Lower lobe of right lung (tissue), 2 donors: ENCODE measurements around the gene CTBS. TPM values are rescaled to one million over a fixed set of nuclear protein-coding genes. Genes with fewer than 3 reads are reported as not detected.

Experiments
- ATAC-seq, 2 donors: fragments of 200-7000 bp; cut with Tn5 transposase; one replicate each; pipeline ENCODE4 v1.9.1; 2020 to 2022; ENCODE audit warnings: mild to moderate bottlenecking in 2 of 2, moderate library complexity in 2 of 2
- DNase-seq: peaks from one replicate; pipeline ENCODE4 v3.0.0-alpha.2; 2020
- H3K27ac ChIP-seq: fragments of 200-600 bp; one replicate; pipeline ENCODE4 v1.8.0; 2022
- H3K27me3 ChIP-seq: fragments of 200-600 bp; one replicate; pipeline ENCODE4 v1.8.0; 2022; ENCODE audit warnings: low read depth
- H3K36me3 ChIP-seq: fragments of 200-600 bp; one replicate; pipeline ENCODE4 v1.8.0; 2022; ENCODE audit warnings: mild to moderate bottlenecking
- H3K4me1 ChIP-seq: fragments of 200-600 bp; one replicate; pipeline ENCODE4 v1.8.0; 2022
- H3K4me3 ChIP-seq: fragments of 200-600 bp; one replicate; pipeline ENCODE4 v1.8.0; 2022; ENCODE audit warnings: mild to moderate bottlenecking
- H3K9me3 ChIP-seq: fragments of 200-600 bp; one replicate; pipeline ENCODE4 v1.8.0; 2022
- CTCF ChIP-seq: fragments of 200-600 bp; IDR thresholded peaks from one replicate; pipeline ENCODE4 v1.8.0; 2022; ENCODE audit warnings: antibody characterized with exemption, mild to moderate bottlenecking
- intact Hi-C: fragments of 100-400 bp; cut with DNase I; formaldehyde crosslinking; loops from one replicate; pipeline ENCODE4 v1.11.0; 2022
- total RNA-seq: library from RNA; stranded (reverse); fragmentation: NEBNext Ultra II Directional; extraction: Animal tissue kit (Norgen Biotek cat#: 25700); gene quantifications from one replicate; pipeline ENCODE4 v1.2.1, GENCODE V29; 2021
- donor health status: DM: no; HTN: yes; CAD: no; lungs with severe emphysema.

Gene CTBS
- total RNA-seq, 1 donor from 2014 or later, result 27.4 TPM

GRCh38 chr1:84540759-84541158 lies 33.5 kb downstream of the CTBS start:
- no peaks in the 10 kb centered on the region for H3K9me3 ChIP-seq
- no peak for TF ChIP-seq CTCF
- H3K36me3 ChIP-seq, result peaks cover 10% of the 10 kb centered on the region
- ATAC-seq, result no peak
- H3K27ac ChIP-seq, result no peak overlapping the region
- DNase-seq, result no peak
- no peaks in the 10 kb centered on the region for H3K27me3 ChIP-seq
- no peak overlapping the region for H3K4me3 ChIP-seq
- intact Hi-C loops, result no loop called here
- H3K4me1 ChIP-seq, result no peaks in the 10 kb centered on the region

DNA sequence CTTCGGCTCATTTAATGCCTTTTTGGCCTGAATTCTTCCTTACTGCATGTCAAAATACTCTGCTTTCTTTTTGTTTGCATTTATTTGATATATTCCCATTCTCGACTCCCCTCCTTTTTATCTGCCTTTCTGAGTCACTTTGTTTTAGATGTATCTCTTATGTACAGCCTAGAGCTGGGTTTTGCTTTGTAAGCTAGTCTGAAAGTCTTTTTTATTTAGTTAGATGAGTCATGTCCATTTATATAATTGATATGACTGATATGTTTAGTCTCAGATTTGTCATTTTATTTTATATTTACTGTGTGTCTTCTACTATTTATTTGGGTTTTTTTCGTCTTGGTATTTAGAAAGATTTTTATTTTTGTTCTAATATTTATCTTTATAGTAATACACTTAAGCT lies 34.3 kb downstream of the CTBS start:
- no peak for ATAC-seq
- DNase-seq, result no peak
- no peak for TF ChIP-seq CTCF
- Histone ChIP-seq H3K36me3 (peaks cover 10% of the 10 kb centered on the region), H3K4me3 (no peak overlapping the region), H3K9me3 (no peaks in the 10 kb centered on the region), H3K27ac (no peak overlapping the region), H3K4me1 (no peaks in the 10 kb centered on the region), H3K27me3 (no peaks in the 10 kb centered on the region)
- intact Hi-C loops, result no loop called here

GRCh38 chr1:84538599-84538998 lies 35.6 kb downstream of the CTBS start:
- intact Hi-C loops, result no loop called here
- no peak for DNase-seq
- Histone ChIP-seq H3K27ac (no peak overlapping the region), H3K36me3 (peaks cover 10% of the 10 kb centered on the region), H3K4me1 (no peaks in the 10 kb centered on the region), H3K4me3 (no peak overlapping the region), H3K27me3 (no peaks in the 10 kb centered on the region), H3K9me3 (no peaks in the 10 kb centered on the region)
- no peak for TF ChIP-seq CTCF
- ATAC-seq, result no peak

- no peak overlapping the region for H3K4me3 ChIP-seq
- H3K4me1 ChIP-seq, result no peaks in the 10 kb centered on the region
- H3K27ac ChIP-seq, result no peak overlapping the region
- no peaks in the 10 kb centered on the region for H3K36me3 ChIP-seq
- no peaks in the 10 kb centered on the region for H3K27me3 ChIP-seq
- DNase-seq, result no peak
- no peak for ATAC-seq
- intact Hi-C loops, result no loop called here
- no peaks in the 10 kb centered on the region for H3K9me3 ChIP-seq
- no peak for TF ChIP-seq CTCF
These were observed 48.5 kb downstream of the CTBS start for GRCh38 chr1:84525779-84526178.

- no peak for TF ChIP-seq CTCF
- Histone ChIP-seq H3K4me1 (no peaks in the 10 kb centered on the region), H3K36me3 (no peaks in the 10 kb centered on the region)
These were observed 49.6 kb downstream of the CTBS start for GRCh38 chr1:84524590-84524989.

GRCh38 chr1:84510668-84511067 lies 63.6 kb downstream of the CTBS start:
- no peak for TF ChIP-seq CTCF
- Histone ChIP-seq H3K4me1 (peaks cover 8% of the 10 kb centered on the region), H3K27me3 (no peaks in the 10 kb centered on the region), H3K36me3 (no peaks in the 10 kb centered on the region), H3K27ac (no peak overlapping the region), H3K9me3 (peaks cover 8% of the 10 kb centered on the region), H3K4me3 (no peak overlapping the region)
- intact Hi-C loops, result no loop called here
- no peak for ATAC-seq
- DNase-seq, result no peak

More at GRCh38 chr1:84524590-84524989, 49.6 kb downstream of the CTBS start:
- Histone ChIP-seq H3K27me3 (no peaks in the 10 kb centered on the region), H3K9me3 (no peaks in the 10 kb centered on the region), H3K4me3 (no peak overlapping the region), H3K27ac (no peak overlapping the region)
- intact Hi-C loops, result no loop called here
- no peak for ATAC-seq
- DNase-seq, result no peak
